BLaER1 treated with 17β-estradiol and CSF1 and Interleukin-3, amounts not matched to agents 10 nM and 100 nM (cell line): ENCODE results near the gene CES1.
"Not testable (repeated sequence)": the region's sequence is repeated elsewhere in the genome, so short reads cannot be mapped to it uniquely, and the experiment has no call there.

Experiments used
- H3K27ac ChIP-seq, 11 experiments: shearing (Covaris generic); formaldehyde crosslinking; 2 replicates each; pipeline ENCODE4 v1.8.1; 2022
- H3K27me3 ChIP-seq, 11 experiments: shearing (Covaris generic); formaldehyde crosslinking; 2 replicates each; pipeline ENCODE4 v1.8.1; 2022
- H3K36me3 ChIP-seq, 11 experiments: shearing (Covaris generic); formaldehyde crosslinking; 2 replicates each; pipeline ENCODE4 v1.8.1; 2022
- H3K4me1 ChIP-seq, 10 experiments: shearing (Covaris generic); formaldehyde crosslinking; 2 replicates each; pipeline ENCODE4 v1.8.1; 2022
- H3K4me2 ChIP-seq, 11 experiments: shearing (Covaris generic); formaldehyde crosslinking; 2 replicates each; pipeline ENCODE4 v1.8.1; 2022
- H3K4me3 ChIP-seq, 10 experiments: shearing (Covaris generic); formaldehyde crosslinking; 2 replicates each; pipeline ENCODE4 v1.8.1; 2022
- H3K9ac ChIP-seq, 11 experiments: shearing (Covaris generic); formaldehyde crosslinking; 2 replicates each; pipeline ENCODE4 v1.8.1; 2022
- H3K9me3 ChIP-seq, 11 experiments: shearing (Covaris generic); formaldehyde crosslinking; replicated peaks in 1 of 11; 2 replicates each; pipeline ENCODE4 v1.8.1; 2022
- H4K20me1 ChIP-seq, 11 experiments: shearing (Covaris generic); formaldehyde crosslinking; 2 replicates each; pipeline ENCODE4 v1.8.1; 2022
- Cebpa-rat ChIP-seq, 11 experiments: shearing (Covaris generic); IDR thresholded peaks; 2 replicates each; pipeline ENCODE4 v1.8.1; 2022

The CES1 gene

DNA sequence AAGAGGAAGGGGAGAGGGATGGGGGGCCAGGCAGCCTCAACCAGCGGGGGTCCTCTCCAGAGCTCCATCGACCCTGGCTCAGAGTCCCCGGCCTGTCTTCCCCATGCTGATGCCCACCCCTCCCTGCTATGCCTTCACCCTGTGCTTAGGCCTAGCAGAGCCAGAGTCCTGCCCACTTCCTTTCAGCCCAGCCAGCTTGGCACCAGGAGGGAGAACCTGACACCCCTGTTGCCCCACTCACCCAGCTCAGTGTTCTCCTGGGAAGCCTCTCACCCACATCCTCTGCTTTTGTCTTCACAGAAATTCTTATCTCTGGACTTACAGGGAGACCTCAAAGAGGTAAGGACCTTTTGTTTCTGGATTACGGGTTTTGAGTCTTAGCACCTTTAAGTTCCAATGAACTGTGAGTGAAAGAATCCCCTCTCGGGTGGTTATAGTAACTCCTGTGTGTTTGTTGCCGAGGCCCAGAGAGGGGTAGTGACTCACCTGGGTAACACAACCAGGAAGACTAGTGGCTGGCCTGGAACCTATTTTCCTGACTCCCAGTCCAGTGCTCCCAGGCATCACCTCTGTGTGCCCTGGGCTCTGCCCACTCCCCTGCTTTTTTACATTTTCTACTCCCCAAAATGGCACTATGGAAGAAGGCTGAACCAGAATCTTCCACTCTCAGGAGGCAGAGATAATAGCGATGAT lies 53.3 kb downstream of the CES1 start:
- H3K27me3 ChIP-seq, result no peaks in the 10 kb centered on the region
- no peak overlapping the region for H3K9ac ChIP-seq
- H3K4me2 ChIP-seq, result no peak overlapping the region
- H3K4me3 ChIP-seq, result no peak overlapping the region
- no peaks in the 10 kb centered on the region for H4K20me1 ChIP-seq
- no peaks in the 10 kb centered on the region for H3K36me3 ChIP-seq
- no peak overlapping the region for H3K27ac ChIP-seq
- peaks cover 0 to 5% (median 0%) of the 10 kb centered on the region in 11 experiments; a peak in 2 of 22 replicates for H3K9me3 ChIP-seq
- no peak for TF ChIP-seq Cebpa-rat (IDR thresholded peaks at IDR 0.05)
- H3K4me1 ChIP-seq, result peaks cover 0 to 20% (median 2%) of the 10 kb centered on the region in 10 experiments; a peak in 9 of 20 replicates

DNA sequence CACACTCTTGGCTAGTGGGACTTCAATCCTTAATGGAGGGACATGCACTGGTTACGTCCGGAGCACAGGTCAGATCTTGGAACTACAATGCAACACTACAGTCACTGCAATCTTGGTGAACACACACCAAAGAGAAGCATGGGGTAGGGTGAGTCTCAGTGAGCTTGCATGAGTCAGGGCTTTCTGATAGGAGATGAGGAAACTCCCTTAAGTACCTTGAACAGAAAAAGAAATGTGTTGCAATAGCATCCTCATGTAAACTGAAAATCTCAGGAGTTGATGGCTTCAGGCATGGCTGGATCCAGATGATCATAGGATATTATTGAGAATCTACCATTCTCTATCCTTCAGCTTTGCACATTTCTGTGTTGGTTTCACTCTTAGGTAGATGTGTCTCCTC lies 54.1 kb downstream of the CES1 start:
- peaks cover 0 to 19% (median 2%) of the 10 kb centered on the region in 10 experiments; a peak in 9 of 20 replicates for H3K4me1 ChIP-seq
- H3K27ac ChIP-seq, result no peak overlapping the region
- H3K9ac ChIP-seq, result no peak overlapping the region

DNA sequence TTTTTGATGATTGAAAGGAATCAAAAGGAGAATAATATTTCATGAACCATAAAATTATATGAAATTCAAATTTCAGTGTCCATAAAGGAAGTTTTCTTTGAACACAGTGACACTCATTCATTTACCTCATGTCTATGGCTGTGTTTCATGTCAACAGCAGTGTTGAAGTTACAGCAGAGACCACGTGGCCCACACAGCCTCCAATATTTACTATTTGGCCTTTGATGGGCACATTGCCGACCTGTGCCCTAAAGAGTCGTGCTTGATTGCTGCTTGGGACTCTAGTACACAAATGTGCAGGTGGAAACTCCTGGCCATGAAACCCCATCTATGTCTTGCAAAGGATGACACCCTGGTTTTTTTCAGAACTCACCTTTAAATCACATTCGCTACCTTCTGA lies 57.0 kb downstream of the CES1 start:
- Histone ChIP-seq H3K4me1 (no peaks in the 10 kb centered on the region), H3K4me2 (no peak overlapping the region), H3K9ac (no peak overlapping the region), H3K4me3 (no peak overlapping the region), H4K20me1 (no peaks in the 10 kb centered on the region), H3K27me3 (no peaks in the 10 kb centered on the region), H3K36me3 (no peaks in the 10 kb centered on the region), H3K9me3 (peaks cover 0 to 5% (median 0%) of the 10 kb centered on the region in 11 experiments; a peak in 2 of 22 replicates), H3K27ac (no peak overlapping the region)
- TF ChIP-seq Cebpa-rat (IDR thresholded peaks at IDR 0.05), result no peak

More for the DNA sequence above, 54.1 kb downstream of the CES1 start:
- Histone ChIP-seq H3K36me3 (no peaks in the 10 kb centered on the region), H3K27me3 (no peaks in the 10 kb centered on the region), H3K9me3 (peaks cover 0 to 5% (median 0%) of the 10 kb centered on the region in 11 experiments; a peak in 2 of 22 replicates), H4K20me1 (no peaks in the 10 kb centered on the region), H3K4me3 (no peak overlapping the region), H3K4me2 (no peak overlapping the region)
- TF ChIP-seq Cebpa-rat (IDR thresholded peaks at IDR 0.05), result no peak

DNA sequence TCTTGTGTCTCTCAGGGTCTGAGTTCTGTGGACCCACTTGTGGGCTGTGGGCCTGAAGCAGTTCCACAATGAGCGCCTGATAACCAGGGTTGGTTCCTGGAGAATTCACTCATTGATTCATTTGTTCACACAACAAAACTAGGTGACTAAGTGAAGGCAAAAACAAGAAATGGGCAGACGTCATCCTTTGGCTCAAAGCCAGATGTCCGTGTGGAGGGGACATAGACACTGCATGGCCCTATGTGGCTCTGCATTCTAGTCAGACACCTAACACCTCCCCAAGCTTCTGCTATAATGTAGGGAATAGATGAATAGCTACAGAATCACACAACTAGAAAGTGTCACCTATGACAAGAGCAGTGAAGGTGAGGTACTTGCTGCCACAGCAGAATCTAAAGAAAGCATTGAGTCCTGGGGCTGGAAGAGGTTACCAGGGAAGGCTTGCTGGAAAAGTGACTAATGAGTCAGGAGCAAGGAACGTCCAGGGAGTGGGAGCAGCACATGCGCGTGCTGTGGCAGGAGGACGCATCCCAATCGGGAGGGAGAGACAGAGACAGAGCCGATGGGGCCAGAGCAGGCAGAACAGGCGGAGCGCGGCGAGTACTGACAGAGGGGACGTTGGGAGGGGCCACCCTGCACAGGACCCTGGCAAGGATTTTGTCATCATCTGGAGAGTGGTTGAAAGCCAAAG lies 58.9 kb downstream of the CES1 start:
- no peak for TF ChIP-seq Cebpa-rat (IDR thresholded peaks at IDR 0.05)
- Histone ChIP-seq H3K36me3 (no peaks in the 10 kb centered on the region), H3K4me1 (no peaks in the 10 kb centered on the region), H4K20me1 (no peaks in the 10 kb centered on the region), H3K9ac (no peak overlapping the region), H3K4me3 (no peak overlapping the region), H3K27ac (no peak overlapping the region), H3K9me3 (peaks cover 0 to 5% (median 0%) of the 10 kb centered on the region in 11 experiments; a peak in 2 of 22 replicates), H3K4me2 (no peak overlapping the region), H3K27me3 (no peaks in the 10 kb centered on the region)

DNA sequence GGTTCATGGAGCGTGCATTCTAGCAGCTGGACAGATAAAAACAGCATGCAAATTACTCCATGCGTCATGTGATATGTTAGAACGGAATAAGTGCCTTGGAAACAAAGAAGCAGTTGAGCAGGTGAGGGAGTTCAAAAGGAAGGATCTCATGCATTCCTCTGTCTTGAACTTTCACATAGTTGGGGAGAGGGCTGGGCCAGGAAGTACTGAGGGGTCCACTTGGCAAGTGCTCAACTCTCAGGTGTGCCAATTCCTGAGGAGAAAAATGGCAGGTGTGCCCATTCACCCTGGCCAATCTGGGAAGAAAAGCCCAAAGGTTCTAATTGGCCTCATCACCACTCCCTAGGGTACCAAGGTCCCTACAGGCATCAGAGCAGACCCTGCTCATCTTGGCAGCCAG lies 67.7 kb downstream of the CES1 start:
- Histone ChIP-seq H3K4me2 (no peak overlapping the region), H3K27me3 (no peaks in the 10 kb centered on the region), H3K9ac (no peak overlapping the region), H3K27ac (no peak overlapping the region), H3K4me3 (no peak overlapping the region), H3K9me3 (no peaks in the 10 kb centered on the region), H4K20me1 (no peaks in the 10 kb centered on the region), H3K4me1 (no peaks in the 10 kb centered on the region; a peak in 1 of 20 replicates), H3K36me3 (no peaks in the 10 kb centered on the region)
- no peak for TF ChIP-seq Cebpa-rat (IDR thresholded peaks at IDR 0.05)

DNA sequence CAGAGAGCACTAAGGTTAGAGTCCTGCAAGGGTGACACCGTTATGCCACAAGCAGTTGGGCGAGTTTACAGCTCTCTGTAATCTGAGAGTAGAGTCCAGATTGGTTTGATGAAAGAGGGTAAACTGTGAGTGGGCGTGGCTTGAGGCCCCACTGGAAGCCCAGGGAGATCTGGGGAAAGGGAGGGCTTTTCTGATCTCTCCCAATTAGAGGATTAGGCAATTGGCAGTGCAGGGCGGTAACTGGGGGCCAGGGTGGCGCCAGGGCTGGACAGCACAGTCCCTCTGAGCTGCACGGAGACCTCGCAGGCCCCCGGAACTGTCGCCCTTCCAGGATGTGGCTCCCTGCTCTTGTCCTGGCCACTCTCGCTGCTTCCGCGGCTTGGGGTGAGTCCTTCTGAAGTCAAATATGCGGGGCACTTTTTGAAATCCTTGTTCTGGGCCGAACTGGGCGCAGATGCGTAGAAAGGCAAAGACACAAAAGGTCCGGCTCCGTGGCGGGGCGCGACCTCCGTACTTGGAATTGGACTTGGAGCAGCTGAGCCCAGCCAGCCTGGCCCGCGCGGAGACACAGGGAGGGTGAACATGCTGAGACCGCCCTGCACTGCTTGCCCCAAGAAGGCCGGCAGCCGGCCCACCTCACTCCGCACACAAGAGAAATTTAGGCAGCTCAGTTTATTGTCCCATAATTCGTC lies 72.4 kb downstream of the CES1 start:
- Histone ChIP-seq H3K27me3 (no peaks in the 10 kb centered on the region), H4K20me1 (no peaks in the 10 kb centered on the region), H3K36me3 (no peaks in the 10 kb centered on the region), H3K4me1 (peaks cover 7 to 16% (median 13%) of the 10 kb centered on the region in 10 experiments; a peak in 18 of 20 replicates), H3K27ac (no peak overlapping the region), H3K4me2 (no peak overlapping the region), H3K9ac (no peak overlapping the region), H3K4me3 (no peak overlapping the region), H3K9me3 (peaks cover 0 to 28% (median 4%) of the 10 kb centered on the region in 11 experiments; a peak in 11 of 22 replicates)
- TF ChIP-seq Cebpa-rat (IDR thresholded peaks at IDR 0.05), result no peak

DNA sequence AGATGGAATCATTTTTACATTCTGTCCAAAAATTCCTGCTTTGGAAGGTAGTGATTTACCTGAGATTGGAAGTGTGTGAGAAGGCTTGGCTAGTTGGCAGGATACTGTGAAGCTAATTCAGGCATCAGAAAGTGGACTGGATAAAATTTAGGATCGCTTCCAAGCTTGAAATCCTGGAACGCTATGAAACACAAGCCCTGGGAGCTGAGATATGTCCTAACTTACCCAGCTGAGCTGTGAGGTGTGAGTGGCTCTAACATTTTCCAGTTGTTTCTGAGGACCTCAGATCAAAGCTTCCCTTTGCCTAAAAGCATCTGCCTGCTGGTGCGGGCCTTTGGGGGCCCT lies 73.0 kb downstream of the CES1 start:
- peaks cover 0 to 33% (median 8%) of the 10 kb centered on the region in 11 experiments; a peak in 11 of 22 replicates for H3K9me3 ChIP-seq
- H3K27me3 ChIP-seq, H3K9ac ChIP-seq, H3K27ac ChIP-seq, H3K4me2 ChIP-seq, H3K36me3 ChIP-seq, H3K4me3 ChIP-seq, H4K20me1 ChIP-seq: not testable (repeated sequence)
- H3K4me1 ChIP-seq, result peaks cover 8 to 16% (median 13%) of the 10 kb centered on the region in 10 experiments; a peak in 19 of 20 replicates

DNA sequence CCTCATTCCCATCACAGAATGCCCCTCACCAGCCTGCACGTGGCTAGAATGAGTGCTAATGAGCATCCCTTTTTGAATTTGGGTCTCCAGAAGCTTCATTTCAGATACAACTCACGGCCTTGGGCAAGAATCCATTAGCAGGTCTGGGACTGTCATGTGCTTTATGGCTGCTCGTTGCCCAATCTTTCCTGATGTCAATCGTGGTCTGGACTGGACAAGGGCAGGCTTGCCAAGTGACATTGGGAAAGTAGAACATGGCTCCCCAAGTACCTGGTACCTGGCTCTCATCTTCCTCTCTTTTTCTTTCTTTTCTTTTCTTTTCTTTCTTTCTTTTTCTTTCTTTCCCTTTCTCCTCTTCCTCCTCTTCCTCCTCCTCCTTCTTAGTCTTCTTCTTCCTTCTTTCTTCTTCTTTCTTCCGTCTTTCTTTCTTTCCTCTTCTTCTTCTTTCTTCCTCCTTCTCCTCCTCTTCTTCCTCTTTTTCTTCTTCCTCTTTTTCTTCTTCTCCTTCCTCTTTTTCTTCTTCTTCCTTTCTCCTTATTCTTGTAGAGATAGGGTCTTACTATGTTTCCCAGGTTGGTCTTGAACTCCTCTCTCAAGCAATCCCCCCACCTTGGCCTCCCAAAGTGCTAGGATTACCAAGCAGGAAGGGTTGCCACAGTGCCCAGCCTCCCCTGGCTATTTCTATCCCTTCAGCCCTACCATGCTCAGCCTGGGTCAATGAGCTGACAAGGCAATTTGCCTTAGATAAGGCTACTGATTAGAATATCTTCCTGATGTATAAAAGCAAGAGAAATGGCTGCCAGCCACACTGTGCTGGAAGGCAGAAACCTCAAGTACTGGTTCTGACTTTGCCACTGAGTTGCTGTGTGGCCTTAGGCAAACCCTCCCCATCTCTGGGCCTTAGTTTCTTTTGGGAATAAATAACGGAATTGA lies 75.0 kb downstream of the CES1 start:
- Histone ChIP-seq H3K9me3 (peaks cover 16 to 54% (median 26%) of the 10 kb centered on the region in 11 experiments), H3K4me2 (peak overlapping the region in 8 of 11 experiments; percentile 43 to 74 (median 60); a peak in 14 of 22 replicates), H3K4me1 (peaks cover 20 to 28% (median 24%) of the 10 kb centered on the region in 10 experiments), H3K27ac (peak overlapping the region in 6 of 11 experiments; percentile 9 to 60 (median 48); a peak in 7 of 22 replicates)
- H4K20me1 ChIP-seq, H3K4me3 ChIP-seq, H3K27me3 ChIP-seq, H3K36me3 ChIP-seq, H3K9ac ChIP-seq: not testable (repeated sequence)
